Mucosa of descending colon (tissue), 3 donors: ENCODE measurements around the gene ZNF649. TPM values are rescaled to one million over a fixed set of nuclear protein-coding genes. Genes with fewer than 3 reads are reported as not detected.
"Not testable (repeated sequence)": the region's sequence is repeated elsewhere in the genome, so short reads cannot be mapped to it uniquely, and the experiment has no call there.

Experiments
- ATAC-seq: fragments of 200-7000 bp; cut with Tn5 transposase; one replicate; pipeline ENCODE4 v1.9.1; 2020; ENCODE audit warnings: mild to moderate bottlenecking, moderate library complexity
- DNase-seq, 3 donors: peaks; one replicate each; pipeline ENCODE4 v3.0.0-alpha.2; 2020
- H3K36me3 ChIP-seq: fragments of 200-600 bp; one replicate; pipeline ENCODE4 v1.8.0; 2021; ENCODE audit warnings: low read depth, mild to moderate bottlenecking
- H3K4me1 ChIP-seq: fragments of 200-600 bp; one replicate; pipeline ENCODE4 v1.8.0; 2021; ENCODE audit warnings: low read depth, mild to moderate bottlenecking
- H3K4me3 ChIP-seq: fragments of 200-600 bp; one replicate; pipeline ENCODE4 v1.8.0; 2021; ENCODE audit warnings: mild to moderate bottlenecking
- H3K9me3 ChIP-seq: fragments of 200-600 bp; one replicate; pipeline ENCODE4 v1.8.0; 2021; ENCODE audit warnings: mild to moderate bottlenecking
- CTCF ChIP-seq: fragments of 200-600 bp; IDR thresholded peaks from one replicate; pipeline ENCODE4 v1.8.0; 2022; ENCODE audit warnings: antibody characterized with exemption, mild to moderate bottlenecking
- intact Hi-C, 2 donors: fragments of 100-400 bp; cut with DNase I in 1 of 2; cut with micrococcal nuclease in 1 of 2; formaldehyde crosslinking; loops; one replicate each; pipeline versions ENCODE4 v1.11.0 to v1.11.1; 2022; cut with DNase I, micrococcal nuclease
- total RNA-seq, 3 donors: library from RNA; stranded (reverse); fragmentation: NEBNext Ultra II Directional in 2 of 3; extraction: Animal tissue kit (Norgen Biotek cat#: 25700) in 2 of 3; gene quantifications; one replicate each; pipeline versions ENCODE4 v1.2.1 to v1.2.4, GENCODE V29; 2021 to 2023
- donor health status: DM: no; HTN: no; CAD: no; lungs with moderate emphysema.
- donor health status: DM: no; HTN: no; CAD: no.
- donor health status: DM: no; HTN: yes; CAD: no.

ZNF649 gene
- total RNA-seq, 3 donors from 2014 or later = 7.5 to 15.8 (median 9.0) TPM

DNA sequence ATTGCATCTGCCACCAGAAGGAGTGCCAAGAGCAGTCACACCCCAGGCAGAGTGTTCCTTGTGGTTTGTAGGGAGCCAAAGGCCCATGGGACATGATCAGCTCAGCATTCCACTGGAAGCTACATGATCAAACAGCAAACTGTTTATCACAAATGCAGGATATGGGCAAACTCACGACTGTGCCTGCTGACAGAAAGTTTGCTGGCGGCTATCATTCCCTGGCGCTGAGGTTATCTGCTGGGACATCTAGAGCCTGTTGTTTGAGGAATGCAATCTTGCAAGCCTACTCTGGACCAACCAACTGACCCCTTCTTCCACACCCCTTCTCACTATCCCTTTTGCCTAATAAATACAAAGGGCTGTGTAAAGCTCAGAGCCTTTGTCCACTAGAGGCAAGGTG lies 14.8 kb upstream of the ZNF649 start:
- intact Hi-C loops = no loop called here
- Histone ChIP-seq H3K36me3 (no peaks in the 10 kb centered on the region), H3K4me3 (no peak overlapping the region), H3K9me3 (peaks cover 93% of the 10 kb centered on the region), H3K4me1 (no peaks in the 10 kb centered on the region)
- no peak for DNase-seq
- no peak for ATAC-seq
- TF ChIP-seq CTCF = no peak

DNA sequence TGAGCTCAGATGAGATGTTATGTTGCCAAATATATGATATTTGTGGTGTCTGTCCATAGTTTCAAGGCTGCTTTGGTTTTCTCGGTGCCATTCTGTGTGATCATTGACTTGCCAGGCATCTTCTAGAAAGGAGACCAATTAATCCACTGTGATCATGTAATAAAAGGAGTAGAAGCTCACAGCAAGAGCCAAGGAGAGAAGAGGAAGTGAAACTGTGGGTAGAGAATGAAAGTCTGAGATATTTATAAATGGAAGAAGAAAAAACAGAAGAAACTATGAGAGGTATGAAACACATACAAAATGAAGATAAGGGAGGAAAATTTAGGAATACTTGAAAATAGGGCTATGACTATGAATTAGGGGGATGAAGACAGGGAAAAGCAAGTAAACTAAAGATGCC lies 11.3 kb upstream of the ZNF649 start:
- peaks cover 97% of the 10 kb centered on the region for H3K9me3 ChIP-seq
- H3K4me1 ChIP-seq = no peaks in the 10 kb centered on the region

DNA sequence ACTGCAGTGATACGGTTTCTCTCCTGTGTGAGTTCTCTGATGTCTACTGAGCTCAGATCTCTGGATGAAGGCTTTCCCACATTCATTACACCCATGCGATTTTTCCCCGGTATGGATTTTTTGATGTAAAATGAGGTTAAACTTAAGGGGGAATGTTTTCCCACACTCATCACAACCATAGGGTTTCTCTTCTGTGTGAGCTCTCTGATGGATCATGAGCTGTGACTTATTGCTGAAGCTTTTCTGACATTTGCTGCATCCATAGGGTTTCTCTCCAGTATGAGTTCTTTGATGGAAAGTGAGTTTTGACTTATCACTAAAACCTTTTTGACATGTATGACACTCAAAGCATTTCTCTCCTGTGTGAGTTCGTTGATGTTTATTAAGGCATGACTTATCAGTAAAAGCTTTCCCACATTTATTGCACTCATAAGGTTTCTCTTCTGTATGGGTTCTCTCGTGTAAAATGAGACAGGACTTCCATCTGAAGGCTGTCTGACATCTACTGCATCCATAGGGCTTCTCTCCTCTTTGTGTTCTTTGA lies 10.6 kb upstream of the ZNF649 start:
- Histone ChIP-seq H3K36me3 (no peaks in the 10 kb centered on the region), H3K4me3 (no peak overlapping the region), H3K9me3 (peaks cover 96% of the 10 kb centered on the region), H3K4me1 (no peaks in the 10 kb centered on the region)
- ATAC-seq = no peak
- TF ChIP-seq CTCF = no peak
- intact Hi-C loops = no loop called here
- no peak for DNase-seq

More for the DNA sequence above, 11.3 kb upstream of the ZNF649 start:
- no peaks in the 10 kb centered on the region for H3K36me3 ChIP-seq
- ATAC-seq = no peak
- H3K4me3 ChIP-seq = no peak overlapping the region
- intact Hi-C loops = no loop called here
- no peak for TF ChIP-seq CTCF
- no peak for DNase-seq

DNA sequence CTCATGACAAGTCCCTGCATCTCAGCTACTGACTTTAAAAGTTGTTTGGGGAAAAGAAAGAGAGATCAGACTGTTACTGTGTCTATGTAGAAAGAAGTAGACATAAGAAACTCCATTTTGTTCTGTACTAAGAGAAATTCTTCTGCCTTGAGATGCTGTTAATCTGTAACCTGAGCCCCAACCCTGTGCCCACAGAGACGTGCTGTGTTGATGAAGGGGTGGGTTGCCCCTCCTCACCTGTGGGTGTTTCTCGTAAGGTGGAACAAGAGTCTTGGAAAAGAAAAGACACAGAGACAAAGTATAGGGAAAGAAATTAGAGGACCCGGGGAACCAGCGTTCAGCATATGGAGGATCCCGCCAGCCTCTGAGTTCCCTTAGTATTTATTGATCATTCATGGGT lies 3.2 kb upstream of the ZNF649 start:
- H3K4me1 ChIP-seq, H3K36me3 ChIP-seq, ATAC-seq, H3K4me3 ChIP-seq, DNase-seq, intact Hi-C loops: not testable (repeated sequence)
- peaks cover 56% of the 10 kb centered on the region for H3K9me3 ChIP-seq

DNA sequence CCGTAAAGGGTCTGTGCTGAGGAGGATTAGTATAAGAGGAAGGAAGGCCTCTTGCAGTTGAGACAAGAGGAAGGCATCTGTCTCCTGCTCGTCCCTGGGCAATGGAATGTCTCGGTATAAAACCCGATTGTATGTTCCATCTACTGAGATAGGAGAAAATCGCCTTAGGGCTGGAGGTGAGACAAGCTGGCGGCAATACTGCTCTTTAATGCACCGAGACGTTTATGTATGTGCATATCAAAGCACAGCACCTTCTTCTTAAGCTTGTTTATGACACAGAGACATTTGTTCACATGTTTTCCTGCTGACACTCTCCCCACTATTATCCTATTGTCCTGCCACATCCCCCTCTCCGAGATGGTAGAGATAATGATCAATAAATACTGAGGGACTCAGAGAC lies 1.3 kb upstream of the ZNF649 start:
- intact Hi-C loops, H3K4me3 ChIP-seq, H3K4me1 ChIP-seq, DNase-seq, ATAC-seq, H3K36me3 ChIP-seq: not testable (repeated sequence)
- peaks cover 55% of the 10 kb centered on the region for H3K9me3 ChIP-seq

- DNase-seq, ATAC-seq, H3K4me3 ChIP-seq, intact Hi-C loops, H3K36me3 ChIP-seq, H3K4me1 ChIP-seq: not testable (repeated sequence)
- H3K9me3 ChIP-seq = peaks cover 55% of the 10 kb centered on the region
These were observed 822 bp upstream of the ZNF649 start for GRCh38 chr19:51905639-51906038.

DNA sequence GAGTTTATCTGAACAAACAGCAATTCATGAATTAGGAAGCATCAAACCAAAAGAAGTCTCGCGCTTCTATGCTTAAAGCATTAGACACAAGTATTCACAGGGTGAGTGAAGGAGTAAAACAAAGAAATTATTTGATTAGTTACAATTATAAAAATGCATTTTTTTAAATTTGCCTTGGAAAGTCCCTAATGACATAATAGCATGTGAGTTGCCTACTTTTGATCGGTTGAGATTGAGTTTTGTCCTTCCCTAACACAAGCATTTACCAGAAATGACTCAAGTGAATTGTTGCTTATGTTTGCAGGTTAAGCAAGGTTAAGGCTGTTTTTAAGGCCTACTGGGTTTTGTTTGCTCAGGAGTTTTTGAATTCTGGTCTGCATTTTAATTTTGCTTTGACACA lies 389 bp upstream of the ZNF649 start:
- intact Hi-C loops = no loop called here
- TF ChIP-seq CTCF = no peak
- peaks cover 7% of the 10 kb centered on the region for H3K4me1 ChIP-seq
- ATAC-seq = no peak
- no peak for DNase-seq
- no peak overlapping the region for H3K4me3 ChIP-seq
- peaks cover 56% of the 10 kb centered on the region for H3K9me3 ChIP-seq
- no peaks in the 10 kb centered on the region for H3K36me3 ChIP-seq
